ENCODE data around the gene HSD3B1.
"Not testable (repeated sequence)": the region's sequence is repeated elsewhere in the genome, so short reads cannot be mapped to it uniquely, and the experiment has no call there.

HSD3B1 gene

GRCh38 chr1:119532324-119532910, 25.4 kb downstream of the HSD3B1 start:
- Mint-ChIP-seq H3K36me3 (no peaks in the 10 kb centered on the region), H3K9me3 (ENCODE audit: low read depth) (no peaks in the 10 kb centered on the region), H3K4me3 (no peak overlapping the region), H3K27me3 (peaks cover 10% of the 10 kb centered on the region), H3K4me1 (ENCODE audit: low read depth) (no peaks in the 10 kb centered on the region), H3K27ac (no peak overlapping the region)

- no peak overlapping the region for H3K4me3 Mint-ChIP-seq
- no peak overlapping the region for H3K27ac Mint-ChIP-seq
- H3K9me3 Mint-ChIP-seq (ENCODE audit: low read depth), result no peaks in the 10 kb centered on the region
- no peaks in the 10 kb centered on the region for H3K36me3 Mint-ChIP-seq
- peaks cover 9% of the 10 kb centered on the region for H3K27me3 Mint-ChIP-seq
- no peaks in the 10 kb centered on the region for H3K4me1 Mint-ChIP-seq (ENCODE audit: low read depth)
Measured at GRCh38 chr1:119535381-119535780, 28.4 kb downstream of the HSD3B1 start.

GRCh38 chr1:119537966-119538365, 31.0 kb downstream of the HSD3B1 start:
- Mint-ChIP-seq H3K27ac (no peak overlapping the region), H3K4me1 (ENCODE audit: low read depth) (no peaks in the 10 kb centered on the region), H3K36me3 (no peaks in the 10 kb centered on the region), H3K9me3 (ENCODE audit: low read depth) (no peaks in the 10 kb centered on the region), H3K27me3 (peaks cover 8% of the 10 kb centered on the region), H3K4me3 (no peak overlapping the region)

- no peak overlapping the region for H3K4me3 Mint-ChIP-seq
- no peaks in the 10 kb centered on the region for H3K9me3 Mint-ChIP-seq (ENCODE audit: low read depth)
- no peaks in the 10 kb centered on the region for H3K4me1 Mint-ChIP-seq (ENCODE audit: low read depth)
- peaks cover 13% of the 10 kb centered on the region for H3K27me3 Mint-ChIP-seq
- H3K36me3 Mint-ChIP-seq, result no peaks in the 10 kb centered on the region
- no peak overlapping the region for H3K27ac Mint-ChIP-seq
Measured at GRCh38 chr1:119539636-119540035, 32.6 kb downstream of the HSD3B1 start.

GRCh38 chr1:119541389-119541788, 34.4 kb downstream of the HSD3B1 start:
- Mint-ChIP-seq H3K27ac (no peak overlapping the region), H3K9me3 (ENCODE audit: low read depth) (no peaks in the 10 kb centered on the region), H3K4me3 (no peak overlapping the region), H3K27me3 (peaks cover 10% of the 10 kb centered on the region), H3K4me1 (ENCODE audit: low read depth) (no peaks in the 10 kb centered on the region), H3K36me3 (no peaks in the 10 kb centered on the region)

- no peak overlapping the region for H3K4me3 Mint-ChIP-seq
- H3K27ac Mint-ChIP-seq, result no peak overlapping the region
- no peaks in the 10 kb centered on the region for H3K4me1 Mint-ChIP-seq (ENCODE audit: low read depth)
- H3K36me3 Mint-ChIP-seq, result no peaks in the 10 kb centered on the region
- no peaks in the 10 kb centered on the region for H3K9me3 Mint-ChIP-seq (ENCODE audit: low read depth)
- H3K27me3 Mint-ChIP-seq, result peaks cover 11% of the 10 kb centered on the region
Measured at GRCh38 chr1:119542492-119542946, 35.5 kb downstream of the HSD3B1 start.

- Mint-ChIP-seq H3K4me3 (no peak overlapping the region), H3K4me1 (ENCODE audit: low read depth) (no peaks in the 10 kb centered on the region), H3K27me3 (peaks cover 8% of the 10 kb centered on the region), H3K36me3 (no peaks in the 10 kb centered on the region), H3K27ac (no peak overlapping the region), H3K9me3 (ENCODE audit: low read depth) (no peaks in the 10 kb centered on the region)
Measured at GRCh38 chr1:119544165-119544762, 37.3 kb downstream of the HSD3B1 start.

- Mint-ChIP-seq H3K9me3 (ENCODE audit: low read depth) (no peaks in the 10 kb centered on the region), H3K4me1 (ENCODE audit: low read depth) (no peaks in the 10 kb centered on the region), H3K36me3 (no peaks in the 10 kb centered on the region), H3K4me3 (no peak overlapping the region), H3K27me3 (peaks cover 8% of the 10 kb centered on the region), H3K27ac (no peak overlapping the region)
Measured at GRCh38 chr1:119546641-119547040, 39.6 kb downstream of the HSD3B1 start.

- no peak overlapping the region for H3K4me3 Mint-ChIP-seq
- no peaks in the 10 kb centered on the region for H3K36me3 Mint-ChIP-seq
- peaks cover 8% of the 10 kb centered on the region for H3K27me3 Mint-ChIP-seq
- no peaks in the 10 kb centered on the region for H3K4me1 Mint-ChIP-seq (ENCODE audit: low read depth)
- no peak overlapping the region for H3K27ac Mint-ChIP-seq
- no peaks in the 10 kb centered on the region for H3K9me3 Mint-ChIP-seq (ENCODE audit: low read depth)
Measured at GRCh38 chr1:119547306-119547705, 40.3 kb downstream of the HSD3B1 start.

- H3K4me1 Mint-ChIP-seq (ENCODE audit: low read depth), result no peaks in the 10 kb centered on the region
Measured at GRCh38 chr1:119547805-119548204, 40.8 kb downstream of the HSD3B1 start.

GRCh38 chr1:119549719-119550132, 42.7 kb downstream of the HSD3B1 start:
- Mint-ChIP-seq H3K4me3 (no peak overlapping the region), H3K9me3 (ENCODE audit: low read depth) (no peaks in the 10 kb centered on the region), H3K4me1 (ENCODE audit: low read depth) (no peaks in the 10 kb centered on the region), H3K36me3 (no peaks in the 10 kb centered on the region), H3K27ac (no peak overlapping the region), H3K27me3 (peaks cover 2% of the 10 kb centered on the region)

More at GRCh38 chr1:119547805-119548204, 40.8 kb downstream of the HSD3B1 start:
- H3K27ac Mint-ChIP-seq, result no peak overlapping the region
- H3K36me3 Mint-ChIP-seq, result no peaks in the 10 kb centered on the region
- H3K4me3 Mint-ChIP-seq, result no peak overlapping the region
- no peaks in the 10 kb centered on the region for H3K9me3 Mint-ChIP-seq (ENCODE audit: low read depth)
- H3K27me3 Mint-ChIP-seq, result peaks cover 7% of the 10 kb centered on the region

- H3K9me3 Mint-ChIP-seq (ENCODE audit: low read depth), result no peaks in the 10 kb centered on the region
- H3K36me3 Mint-ChIP-seq, result no peaks in the 10 kb centered on the region
- no peaks in the 10 kb centered on the region for H3K4me1 Mint-ChIP-seq (ENCODE audit: low read depth)
- H3K27ac Mint-ChIP-seq, result no peak overlapping the region
- no peak overlapping the region for H3K4me3 Mint-ChIP-seq
- peaks cover 2% of the 10 kb centered on the region for H3K27me3 Mint-ChIP-seq
Measured at GRCh38 chr1:119550381-119550780, 43.4 kb downstream of the HSD3B1 start.

- H3K27me3 Mint-ChIP-seq, result peaks cover 2% of the 10 kb centered on the region
- no peak overlapping the region for H3K4me3 Mint-ChIP-seq
- H3K27ac Mint-ChIP-seq, result no peak overlapping the region
- no peaks in the 10 kb centered on the region for H3K4me1 Mint-ChIP-seq (ENCODE audit: low read depth)
- H3K36me3 Mint-ChIP-seq, result no peaks in the 10 kb centered on the region
- no peaks in the 10 kb centered on the region for H3K9me3 Mint-ChIP-seq (ENCODE audit: low read depth)
Measured at GRCh38 chr1:119551218-119551617, 44.2 kb downstream of the HSD3B1 start.

- not testable (repeated sequence) for H3K36me3 Mint-ChIP-seq; H3K4me3 Mint-ChIP-seq; H3K27ac Mint-ChIP-seq; H3K27me3 Mint-ChIP-seq; H3K9me3 Mint-ChIP-seq (ENCODE audit: low read depth); H3K4me1 Mint-ChIP-seq (ENCODE audit: low read depth)
Measured at GRCh38 chr1:119552656-119553055, 45.6 kb downstream of the HSD3B1 start.

GRCh38 chr1:119553302-119554071, 46.5 kb downstream of the HSD3B1 start:
- not testable (repeated sequence) for H3K9me3 Mint-ChIP-seq (ENCODE audit: low read depth); H3K4me1 Mint-ChIP-seq (ENCODE audit: low read depth); H3K36me3 Mint-ChIP-seq; H3K4me3 Mint-ChIP-seq; H3K27me3 Mint-ChIP-seq; H3K27ac Mint-ChIP-seq
